Measurements from ENCODE around the gene SLC7A1. TPM values are rescaled to one million over a fixed set of nuclear protein-coding genes. Genes with fewer than 3 reads are reported as not detected.

SLC7A1 gene
- total and polyA plus RNA-seq, 2 of the 8 experiments (the other 6 are each of a cell fraction or from before 2014, with no cell fraction given), result 26.8 to 114 TPM

DNA sequence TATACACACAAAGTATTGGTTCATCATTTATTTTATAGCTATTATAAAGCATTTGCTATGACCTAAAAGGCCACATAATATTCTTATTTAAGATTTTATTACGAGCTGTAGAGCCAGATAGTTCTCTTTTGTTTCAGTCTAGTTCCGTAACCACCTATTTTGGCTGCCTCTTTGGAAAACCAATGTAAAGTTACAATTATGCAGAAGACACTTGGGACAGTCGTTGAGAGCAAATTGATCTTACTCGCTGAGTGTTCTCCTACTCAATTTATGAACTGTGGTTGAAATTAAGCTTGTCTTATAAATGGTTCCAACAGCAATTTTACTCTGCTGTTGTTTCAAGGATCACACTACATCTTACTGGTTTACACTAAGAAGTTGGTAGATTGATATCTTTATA lies 122.3 kb downstream of the SLC7A1 start (continued):
- TF ChIP-seq SUZ12 (IDR thresholded peaks at IDR 0.05; ENCODE audit: low read length), result no peak

Data from H1 (cell line).